Brain microvascular endothelial cell (primary cell): ENCODE data around the gene AUTS2.

Source experiments
- DNase-seq: peaks from one replicate; pipeline ENCODE4 v3.0.0-alpha.2; 2020
- H3K27ac ChIP-seq: fragments of 250-450 bp; sonication (Bioruptor Pico); 2 replicates; pipeline ENCODE4 v1.5.1; 2020; ENCODE audit warnings: mild to moderate bottlenecking, moderate library complexity
- H3K27me3 ChIP-seq: fragments of 250-450 bp; sonication (Bioruptor Pico); replicated peaks from 2 replicates; pipeline ENCODE4 v1.5.1; 2020; ENCODE audit warnings: mild to moderate bottlenecking
- H3K36me3 ChIP-seq: fragments of 250-450 bp; sonication (Bioruptor Pico); replicated peaks from 2 replicates; pipeline ENCODE4 v1.5.1; 2020; ENCODE audit warnings: mild to moderate bottlenecking
- H3K4me3 ChIP-seq: 2 replicates; pipeline ENCODE4 v1.5.1; 2011; ENCODE audit warnings: low read depth, mild to moderate bottlenecking, control low read depth, low read length, moderate library complexity
- CTCF ChIP-seq: IDR thresholded peaks from 2 replicates; pipeline ENCODE4 v1.5.1; 2011; ENCODE audit warnings: low read depth, mild to moderate bottlenecking, moderate library complexity, low read length, control low read depth, inconsistent platforms; ENCODE audit errors: missing control alignments
- in situ Hi-C: cut with HindIII; loops from 2 replicates; pipeline ENCODE4 v1.10.0; 2017; ENCODE audit warnings: low sequenced_read_pairs, low pct_ligation_motif_present

Gene AUTS2

GRCh38 chr7:70749831-70750230, 1151.6 kb downstream of the AUTS2 start:
- TF ChIP-seq CTCF = no peak
- H3K27me3 ChIP-seq = no peaks in the 10 kb centered on the region
- DNase-seq = no peak

GRCh38 chr7:70751895-70752294, 1153.6 kb downstream of the AUTS2 start:
- no peaks in the 10 kb centered on the region for H3K27me3 ChIP-seq
- H3K36me3 ChIP-seq = no peaks in the 10 kb centered on the region
- no peak for DNase-seq
- no peak overlapping the region for H3K27ac ChIP-seq
- no peak for TF ChIP-seq CTCF
- H3K4me3 ChIP-seq = no peak overlapping the region
- in situ Hi-C loops = no loop called here

More at GRCh38 chr7:70749831-70750230, 1151.6 kb downstream of the AUTS2 start:
- Histone ChIP-seq H3K27ac (no peak overlapping the region), H3K36me3 (no peaks in the 10 kb centered on the region), H3K4me3 (no peak overlapping the region)
- in situ Hi-C loops = no loop called here

DNA sequence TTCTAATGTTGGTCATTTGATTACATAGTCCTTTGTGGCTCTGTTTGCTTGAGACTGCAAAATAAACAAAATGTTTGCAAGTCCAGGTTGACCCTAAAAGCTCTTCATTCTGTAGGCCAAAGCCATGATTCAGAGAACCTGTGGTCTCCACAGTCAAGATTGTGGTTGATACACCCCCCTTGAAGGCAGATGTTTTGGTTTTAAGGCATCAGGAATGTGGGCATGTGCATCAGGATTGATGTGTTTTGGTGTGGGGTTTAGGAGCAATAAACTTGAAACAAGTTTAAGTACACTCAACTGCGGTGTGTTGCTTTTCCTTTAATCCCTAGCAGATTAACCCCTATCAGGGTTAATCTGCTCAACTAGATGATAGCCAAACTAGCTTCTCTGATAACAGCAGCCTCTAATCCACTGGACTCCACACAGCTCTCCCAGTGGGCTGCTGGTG, 1154.5 kb downstream of the AUTS2 start:
- in situ Hi-C loops = no loop called here
- H3K36me3 ChIP-seq = no peaks in the 10 kb centered on the region
- H3K27me3 ChIP-seq = no peaks in the 10 kb centered on the region
- DNase-seq = peak; percentile 18
- no peak overlapping the region for H3K4me3 ChIP-seq
- H3K27ac ChIP-seq = no peak overlapping the region
- no peak for TF ChIP-seq CTCF

DNA sequence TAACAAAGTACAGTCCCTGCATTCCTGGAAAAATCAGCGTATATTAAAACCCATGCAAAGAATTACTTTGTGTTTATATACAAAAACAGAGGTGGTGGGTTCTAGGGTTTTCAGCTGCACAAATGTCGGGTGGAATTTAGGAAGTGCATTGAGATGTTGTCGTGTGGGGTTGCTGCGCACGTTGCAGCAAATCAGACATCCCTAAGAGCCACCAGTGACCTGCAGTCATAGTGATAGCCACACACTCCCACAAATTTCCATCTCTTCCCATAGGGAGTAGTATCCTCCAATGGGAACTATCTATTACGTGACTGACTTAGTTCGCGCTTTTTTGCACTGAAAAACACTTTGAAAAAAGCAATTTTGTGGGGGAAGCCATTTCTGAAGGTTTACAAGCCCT, 1158.5 kb downstream of the AUTS2 start:
- H3K36me3 ChIP-seq = no peaks in the 10 kb centered on the region
- no peak for TF ChIP-seq CTCF
- no peak for DNase-seq
- no peaks in the 10 kb centered on the region for H3K27me3 ChIP-seq
- no peak overlapping the region for H3K4me3 ChIP-seq
- in situ Hi-C loops = no loop called here
- H3K27ac ChIP-seq = no peak overlapping the region

DNA sequence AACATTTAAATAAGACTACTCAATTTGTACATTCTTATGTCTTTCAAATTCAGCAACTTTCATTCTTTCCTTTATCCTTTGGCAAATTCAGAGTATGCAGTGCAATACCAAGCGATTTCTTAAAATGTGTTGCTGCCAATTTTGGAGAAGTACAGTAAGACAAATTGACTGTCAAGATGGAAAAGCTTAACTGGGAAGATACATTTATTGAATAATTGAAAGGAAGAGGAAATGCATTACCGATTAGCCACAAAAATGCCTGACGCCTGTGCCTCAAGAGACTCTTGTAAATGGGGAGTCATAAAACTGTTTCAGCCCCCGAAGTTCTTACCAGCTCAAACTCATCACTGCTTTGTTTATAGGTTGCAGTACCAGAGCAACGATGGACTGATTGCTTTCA, 1160.4 kb downstream of the AUTS2 start:
- no peaks in the 10 kb centered on the region for H3K36me3 ChIP-seq

More for the DNA sequence above, 1160.4 kb downstream of the AUTS2 start:
- Histone ChIP-seq H3K27me3 (no peaks in the 10 kb centered on the region), H3K27ac (no peak overlapping the region), H3K4me3 (no peak overlapping the region)
- TF ChIP-seq CTCF = no peak
- no peak for DNase-seq
- in situ Hi-C loops = no loop called here
